HG03280 (cell line): ENCODE measurements around the gene STAP1.
"Not testable (repeated sequence)": the region's sequence is repeated elsewhere in the genome, so short reads cannot be mapped to it uniquely, and the experiment has no call there.

Experiments used
- ATAC-seq: cut with Tn5 transposase; IDR thresholded peaks from one replicate; pipeline ENCODE4 v1.9.1; 2021; ENCODE audit warnings: mild to moderate bottlenecking, moderate library complexity; ENCODE audit not compliant: unreplicated experiment

STAP1 gene

GRCh38 chr4:67558493-67558892 is at the start of gene STAP1:
STAP1 (plus strand) TSS chr4:67558727; CDS start chr4:67558810, 83 bp downstream.
- peak; percentile 50 for ATAC-seq

GRCh38 chr4:67512501-67512900 is 46.0 kb upstream of the STAP1 start:
- ATAC-seq: no peak

GRCh38 chr4:67520141-67520540 is 38.4 kb upstream of the STAP1 start:
- ATAC-seq: no peak

- peak; percentile 91 for ATAC-seq
These were observed 37.0 kb upstream of the STAP1 start for GRCh38 chr4:67521506-67521905.

- no peak for ATAC-seq
These were observed 36.3 kb upstream of the STAP1 start for GRCh38 chr4:67522230-67522629.

- no peak for ATAC-seq
These were observed 35.5 kb upstream of the STAP1 start for GRCh38 chr4:67522851-67523671.

- ATAC-seq: not testable (repeated sequence)
These were observed 34.4 kb upstream of the STAP1 start for GRCh38 chr4:67524140-67524539.

- ATAC-seq: no peak
These were observed 27.1 kb upstream of the STAP1 start for GRCh38 chr4:67531379-67531962.

- ATAC-seq: not testable (repeated sequence)
These were observed 26.1 kb upstream of the STAP1 start for GRCh38 chr4:67532397-67532796.

- ATAC-seq: no peak
These were observed 25.4 kb upstream of the STAP1 start for GRCh38 chr4:67533112-67533511.

GRCh38 chr4:67535280-67535840 is 23.2 kb upstream of the STAP1 start:
- ATAC-seq: no peak

- no peak for ATAC-seq
These were observed 18.7 kb upstream of the STAP1 start for GRCh38 chr4:67539830-67540229.

GRCh38 chr4:67542076-67542475 is 16.5 kb upstream of the STAP1 start:
- no peak for ATAC-seq

- ATAC-seq: peak; percentile 93
These were observed 13.1 kb upstream of the STAP1 start, which contains the start of gene CENPC for GRCh38 chr4:67545199-67546003. CENPC (minus strand) TSS chr4:67545503; CDS start chr4:67545355, 148 bp downstream.

GRCh38 chr4:67546004-67546356 is 12.5 kb upstream of the STAP1 start:
- no peak for ATAC-seq

GRCh38 chr4:67546971-67547370 is 11.6 kb upstream of the STAP1 start:
- no peak for ATAC-seq

- peak; percentile 38 for ATAC-seq
These were observed 9.4 kb upstream of the STAP1 start for GRCh38 chr4:67549123-67549522.

- ATAC-seq: peak; percentile 29
These were observed 8.1 kb upstream of the STAP1 start for GRCh38 chr4:67550451-67550850.

- peak; percentile 37 for ATAC-seq
These were observed 7.7 kb upstream of the STAP1 start for GRCh38 chr4:67550857-67551256.

GRCh38 chr4:67552146-67552792 is 6.3 kb upstream of the STAP1 start:
- ATAC-seq: not testable (repeated sequence)

GRCh38 chr4:67554096-67554495 is 4.4 kb upstream of the STAP1 start:
- ATAC-seq: no peak
